HUES48 (cell line): ENCODE measurements around the gene NR2F1-AS1.

Source experiments
- H3K27ac ChIP-seq: one replicate; pipeline ENCODE4 v1.7.0; 2013; ENCODE audit warnings: low read depth, low read length, inconsistent platforms
- H3K27me3 ChIP-seq: 2 replicates; pipeline ENCODE4 v1.6.1; 2013; ENCODE audit warnings: mild to moderate bottlenecking, low read length; ENCODE audit not compliant: control insufficient read depth, insufficient read depth
- H3K36me3 ChIP-seq: 2 replicates; pipeline ENCODE4 v1.6.1; 2013; ENCODE audit warnings: low read length; ENCODE audit not compliant: control insufficient read depth, insufficient read depth
- H3K4me1 ChIP-seq: 2 replicates; pipeline ENCODE4 v1.6.1; 2013; ENCODE audit warnings: mild to moderate bottlenecking, low read length; ENCODE audit not compliant: control insufficient read depth, insufficient read depth
- H3K4me3 ChIP-seq: 2 replicates; pipeline ENCODE4 v1.5.1; 2013; ENCODE audit warnings: mild to moderate bottlenecking, low read depth, low read length
- H3K9ac ChIP-seq: 2 replicates; pipeline ENCODE4 v1.6.1; 2013; ENCODE audit warnings: mild to moderate bottlenecking, low read depth, low read length, moderate library complexity
- H3K9me3 ChIP-seq: 2 replicates; pipeline ENCODE4 v1.6.1; 2013; ENCODE audit warnings: low read length; ENCODE audit not compliant: control insufficient read depth, insufficient read depth

Gene NR2F1-AS1

GRCh38 chr5:93580927-93581445, at the start of gene NR2F1-AS1:
TSS of gene NR2F1-AS1 (minus strand) at chr5:93581219.
- Histone ChIP-seq H3K9ac (no peak within 1 kb of the TSS), H3K27me3 (peaks cover 96% of the 10 kb centered on the region)

GRCh38 chr5:93626801-93627200, 45.8 kb upstream of the NR2F1-AS1 start:
- Histone ChIP-seq H3K4me3 (no peak overlapping the region), H3K27me3 (peaks cover 38% of the 10 kb centered on the region), H3K4me1 (no peaks in the 10 kb centered on the region), H3K9me3 (no peaks in the 10 kb centered on the region), H3K27ac (no peak overlapping the region), H3K36me3 (no peaks in the 10 kb centered on the region), H3K9ac (no peak overlapping the region)

More at GRCh38 chr5:93580927-93581445, at the start of gene NR2F1-AS1:
- Histone ChIP-seq H3K9me3 (no peaks in the 10 kb centered on the region), H3K4me1 (peaks cover 32% of the 10 kb centered on the region), H3K36me3 (no peaks in the 10 kb centered on the region), H3K27ac (no peak within 1 kb of the TSS), H3K4me3 (peak within 1 kb of the TSS; percentile 52)

GRCh38 chr5:93623153-93623552, 42.1 kb upstream of the NR2F1-AS1 start:
- no peak overlapping the region for H3K4me3 ChIP-seq
- H3K9me3 ChIP-seq, result no peaks in the 10 kb centered on the region
- H3K27me3 ChIP-seq, result peaks cover 72% of the 10 kb centered on the region
- H3K9ac ChIP-seq, result no peak overlapping the region
- no peaks in the 10 kb centered on the region for H3K36me3 ChIP-seq
- no peak overlapping the region for H3K27ac ChIP-seq
- peaks cover 16% of the 10 kb centered on the region for H3K4me1 ChIP-seq

GRCh38 chr5:93622240-93622885, 41.3 kb upstream of the NR2F1-AS1 start:
- Histone ChIP-seq H3K27ac (no peak overlapping the region), H3K9me3 (no peaks in the 10 kb centered on the region), H3K4me1 (peaks cover 16% of the 10 kb centered on the region), H3K27me3 (peaks cover 80% of the 10 kb centered on the region), H3K9ac (no peak overlapping the region), H3K36me3 (no peaks in the 10 kb centered on the region), H3K4me3 (no peak overlapping the region)

GRCh38 chr5:93621327-93621798, 40.3 kb upstream of the NR2F1-AS1 start:
- H3K4me1 ChIP-seq, result peaks cover 16% of the 10 kb centered on the region
- H3K36me3 ChIP-seq, result no peaks in the 10 kb centered on the region
- peak overlapping the region; percentile 74 for H3K4me3 ChIP-seq
- H3K27ac ChIP-seq, result no peak overlapping the region
- no peaks in the 10 kb centered on the region for H3K9me3 ChIP-seq
- peaks cover 90% of the 10 kb centered on the region for H3K27me3 ChIP-seq
- H3K9ac ChIP-seq, result no peak overlapping the region; the same call in 1 of the 2 replicates

GRCh38 chr5:93620487-93621326, 39.7 kb upstream of the NR2F1-AS1 start:
- Histone ChIP-seq H3K36me3 (no peaks in the 10 kb centered on the region), H3K4me3 (peak overlapping the region; percentile 74), H3K9me3 (no peaks in the 10 kb centered on the region), H3K27me3 (peaks cover 95% of the 10 kb centered on the region), H3K27ac (no peak overlapping the region), H3K4me1 (peaks cover 16% of the 10 kb centered on the region), H3K9ac (no peak overlapping the region)

GRCh38 chr5:93616538-93617174, 35.6 kb upstream of the NR2F1-AS1 start:
- Histone ChIP-seq H3K4me1 (peaks cover 28% of the 10 kb centered on the region), H3K9ac (no peak overlapping the region), H3K27me3 (peaks cover 97% of the 10 kb centered on the region), H3K9me3 (no peaks in the 10 kb centered on the region), H3K27ac (no peak overlapping the region), H3K36me3 (no peaks in the 10 kb centered on the region), H3K4me3 (no peak overlapping the region)

GRCh38 chr5:93612855-93613243, 31.8 kb upstream of the NR2F1-AS1 start:
- no peak overlapping the region for H3K4me3 ChIP-seq
- peaks cover 40% of the 10 kb centered on the region for H3K4me1 ChIP-seq
- H3K9me3 ChIP-seq, result no peaks in the 10 kb centered on the region
- H3K27ac ChIP-seq, result no peak overlapping the region
- H3K27me3 ChIP-seq, result peaks cover 99% of the 10 kb centered on the region
- no peak overlapping the region for H3K9ac ChIP-seq
- no peaks in the 10 kb centered on the region for H3K36me3 ChIP-seq

GRCh38 chr5:93611976-93612854, 31.2 kb upstream of the NR2F1-AS1 start:
- Histone ChIP-seq H3K9ac (no peak overlapping the region), H3K36me3 (no peaks in the 10 kb centered on the region), H3K27me3 (peaks cover 98% of the 10 kb centered on the region), H3K9me3 (no peaks in the 10 kb centered on the region), H3K27ac (no peak overlapping the region), H3K4me1 (peaks cover 44% of the 10 kb centered on the region), H3K4me3 (peak overlapping the region; percentile 43)

- Histone ChIP-seq H3K36me3 (no peaks in the 10 kb centered on the region), H3K4me3 (no peak overlapping the region), H3K9ac (no peak overlapping the region), H3K9me3 (no peaks in the 10 kb centered on the region), H3K4me1 (peaks cover 48% of the 10 kb centered on the region), H3K27ac (no peak overlapping the region), H3K27me3 (peaks cover 98% of the 10 kb centered on the region)
Measured at GRCh38 chr5:93611273-93611975, 30.4 kb upstream of the NR2F1-AS1 start.
